Neural cell (in vitro differentiated cells): ENCODE results near the gene SPEF1. TPM values are rescaled to one million over a fixed set of nuclear protein-coding genes. Genes with fewer than 3 reads are reported as not detected.

Experiments
- H2AFZ ChIP-seq: fragments of 200-600, 300-800 bp; sonication (generic), shearing (Covaris generic); 2 replicates; pipeline ENCODE4 v1.6.0; 2014; ENCODE audit warnings: low read depth, mild to moderate bottlenecking, antibody characterized with exemption, low read length, moderate library complexity
- H3F3A ChIP-seq: fragments of 200-600 bp; shearing (Covaris generic); 2 replicates; pipeline ENCODE4 v1.6.1; 2016; ENCODE audit warnings: mild to moderate bottlenecking, moderate library complexity, mixed read lengths, antibody characterized with exemption, low read length; ENCODE audit not compliant: insufficient read depth, poor library complexity, severe bottlenecking
- H3K27ac ChIP-seq: fragments of 200-600, 300-800 bp; sonication (generic), shearing (Covaris generic); 2 replicates; pipeline ENCODE4 v1.5.1; 2014; ENCODE audit warnings: mild to moderate bottlenecking, low read length, moderate library complexity
- H3K27me3 ChIP-seq: fragments of 300-800, 200-600 bp; sonication (generic), shearing (Covaris generic); 2 replicates; pipeline ENCODE4 v1.6.0; 2014; ENCODE audit warnings: mild to moderate bottlenecking, low read depth, low read length, moderate library complexity; ENCODE audit not compliant: insufficient read depth
- H3K36me3 ChIP-seq: fragments of 300-800, 200-600 bp; sonication (generic), shearing (Covaris generic); 2 replicates; pipeline ENCODE4 v1.5.1; 2014; ENCODE audit warnings: mild to moderate bottlenecking, antibody characterized with exemption, low read length, moderate library complexity; ENCODE audit not compliant: insufficient read depth
- H3K4me2 ChIP-seq: fragments of 300-800, 200-600 bp; sonication (generic), shearing (Covaris generic); 2 replicates; pipeline ENCODE4 v1.6.0; 2014; ENCODE audit warnings: mild to moderate bottlenecking, low read length
- H3K4me3 ChIP-seq: fragments of 300-800, 200-600 bp; sonication (generic), shearing (Covaris generic); 2 replicates; pipeline ENCODE4 v1.5.1; 2014; ENCODE audit warnings: mild to moderate bottlenecking, low read length, moderate library complexity
- H3K79me2 ChIP-seq: fragments of 200-600 bp; shearing (Covaris generic); replicated peaks from 2 replicates; pipeline ENCODE4 v1.6.0; 2014; ENCODE audit warnings: mild to moderate bottlenecking, low read length, moderate library complexity; ENCODE audit not compliant: insufficient read depth
- H3K9ac ChIP-seq: fragments of 300-800, 200-600 bp; sonication (generic), shearing (Covaris generic); 2 replicates; pipeline ENCODE4 v1.6.1; 2016; ENCODE audit warnings: mild to moderate bottlenecking, low read length, mixed read lengths
- H3K9me2 ChIP-seq: fragments of 200-600 bp; shearing (Covaris generic); 2 replicates; pipeline ENCODE4 v1.6.1; 2016; ENCODE audit warnings: mild to moderate bottlenecking, low read length, mixed read lengths; ENCODE audit not compliant: insufficient read depth
- H3K9me3 ChIP-seq: fragments of 200-600, 300-800 bp; sonication (generic), shearing (Covaris generic); 2 replicates; pipeline ENCODE4 v1.6.1; 2016; ENCODE audit warnings: mild to moderate bottlenecking, mixed run types, low read length, moderate library complexity, mixed read lengths
- H4K20me1 ChIP-seq: fragments of 200-600 bp; shearing (Covaris generic); 2 replicates; pipeline ENCODE4 v1.6.1; 2016; ENCODE audit warnings: mild to moderate bottlenecking, mixed run types; ENCODE audit not compliant: insufficient read depth
- EP300 ChIP-seq: fragments of 450-650 bp; conservative IDR thresholded peaks from 2 replicates; pipeline ENCODE4 v1.6.1; 2014; ENCODE audit warnings: antibody characterized with exemption, mild to moderate bottlenecking, moderate library complexity; ENCODE audit not compliant: poor library complexity, severe bottlenecking
- EZH2 ChIP-seq: fragments of 200-600, 300-800 bp; shearing (Covaris generic), sonication (generic); IDR thresholded peaks from 2 replicates; pipeline ENCODE4 v1.6.1; 2014; ENCODE audit warnings: antibody characterized with exemption, low read length, borderline replicate concordance, mild to moderate bottlenecking; ENCODE audit not compliant: insufficient read depth, poor library complexity, severe bottlenecking
- MXI1 ChIP-seq: fragments of 450-650 bp; conservative IDR thresholded peaks from 2 replicates; pipeline ENCODE4 v1.6.1; 2014; ENCODE audit warnings: antibody characterized with exemption, mild to moderate bottlenecking; ENCODE audit not compliant: poor library complexity, severe bottlenecking
- POLR2AphosphoS5 ChIP-seq: IDR thresholded peaks from 2 replicates; pipeline ENCODE4 v1.6.1; 2012
- RAD21 ChIP-seq: fragments of 450-650 bp; conservative IDR thresholded peaks from 2 replicates; pipeline ENCODE4 v1.6.1; 2014; ENCODE audit warnings: antibody characterized with exemption, mild to moderate bottlenecking, moderate library complexity
- SMC3 ChIP-seq: fragments of 450-650 bp; conservative IDR thresholded peaks from 2 replicates; pipeline ENCODE4 v1.6.1; 2014; ENCODE audit warnings: antibody characterized with exemption, mild to moderate bottlenecking, moderate library complexity; ENCODE audit not compliant: poor library complexity
- TAF1 ChIP-seq: IDR thresholded peaks from 2 replicates; pipeline ENCODE4 v1.6.1; 2012; ENCODE audit warnings: low read depth
- polyA plus RNA-seq: library from polyadenylated mRNA; depleted of rRNA; stranded (reverse); fragments of >200 nt; gene quantifications from 2 replicates; pipeline ENCODE4 v1.2.3, GENCODE V29; 2014
- TF ChIP-seq, protein P1 (sequence below): IDR thresholded peaks from 2 replicates; pipeline ENCODE4 v1.6.1; 2012; ENCODE audit warnings: borderline replicate concordance
- TF ChIP-seq, protein P2 (sequence below): fragments of 450-650 bp; IDR thresholded peaks from 2 replicates; pipeline ENCODE4 v1.5.1; 2014; ENCODE audit warnings: antibody characterized with exemption, mild to moderate bottlenecking, moderate library complexity; ENCODE audit not compliant: poor library complexity, severe bottlenecking

Gene SPEF1
- polyA plus RNA-seq, 1 donor from 2014 or later, result 0.58 TPM

DNA sequence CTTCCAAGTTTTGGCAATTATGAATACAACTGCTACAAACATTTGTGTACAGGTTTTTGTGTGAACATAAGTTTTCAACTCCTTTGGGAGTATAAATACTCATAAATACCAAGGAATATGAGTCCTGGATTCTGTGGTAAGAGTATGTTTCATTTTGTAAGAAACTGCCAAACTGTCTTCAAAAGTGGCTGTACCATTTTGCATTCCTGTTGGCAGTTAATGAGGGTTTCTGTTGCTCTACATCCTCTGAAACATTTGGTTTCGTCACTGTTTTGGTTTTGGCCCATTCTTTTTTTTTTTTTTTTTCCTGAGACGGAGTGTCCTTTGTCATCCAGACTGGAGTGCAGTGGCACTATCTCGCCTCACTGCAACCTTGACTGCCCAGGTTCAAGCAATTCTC lies 47.5 kb upstream of the SPEF1 start:
- H3K36me3 ChIP-seq, result no peaks in the 10 kb centered on the region
- H3K9me3 ChIP-seq, result no peaks in the 10 kb centered on the region
- no peaks in the 10 kb centered on the region for H3K9me2 ChIP-seq
- H3K9ac ChIP-seq, result no peak overlapping the region
- H3K27ac ChIP-seq, result no peak overlapping the region
- H3F3A ChIP-seq, result no peaks in the 10 kb centered on the region
- no peak overlapping the region for H3K4me3 ChIP-seq
- H2AFZ ChIP-seq, result no peak overlapping the region
- H3K27me3 ChIP-seq, result no peaks in the 10 kb centered on the region
- no peak for TF ChIP-seq SMC3
- TF ChIP-seq, protein P1, sequence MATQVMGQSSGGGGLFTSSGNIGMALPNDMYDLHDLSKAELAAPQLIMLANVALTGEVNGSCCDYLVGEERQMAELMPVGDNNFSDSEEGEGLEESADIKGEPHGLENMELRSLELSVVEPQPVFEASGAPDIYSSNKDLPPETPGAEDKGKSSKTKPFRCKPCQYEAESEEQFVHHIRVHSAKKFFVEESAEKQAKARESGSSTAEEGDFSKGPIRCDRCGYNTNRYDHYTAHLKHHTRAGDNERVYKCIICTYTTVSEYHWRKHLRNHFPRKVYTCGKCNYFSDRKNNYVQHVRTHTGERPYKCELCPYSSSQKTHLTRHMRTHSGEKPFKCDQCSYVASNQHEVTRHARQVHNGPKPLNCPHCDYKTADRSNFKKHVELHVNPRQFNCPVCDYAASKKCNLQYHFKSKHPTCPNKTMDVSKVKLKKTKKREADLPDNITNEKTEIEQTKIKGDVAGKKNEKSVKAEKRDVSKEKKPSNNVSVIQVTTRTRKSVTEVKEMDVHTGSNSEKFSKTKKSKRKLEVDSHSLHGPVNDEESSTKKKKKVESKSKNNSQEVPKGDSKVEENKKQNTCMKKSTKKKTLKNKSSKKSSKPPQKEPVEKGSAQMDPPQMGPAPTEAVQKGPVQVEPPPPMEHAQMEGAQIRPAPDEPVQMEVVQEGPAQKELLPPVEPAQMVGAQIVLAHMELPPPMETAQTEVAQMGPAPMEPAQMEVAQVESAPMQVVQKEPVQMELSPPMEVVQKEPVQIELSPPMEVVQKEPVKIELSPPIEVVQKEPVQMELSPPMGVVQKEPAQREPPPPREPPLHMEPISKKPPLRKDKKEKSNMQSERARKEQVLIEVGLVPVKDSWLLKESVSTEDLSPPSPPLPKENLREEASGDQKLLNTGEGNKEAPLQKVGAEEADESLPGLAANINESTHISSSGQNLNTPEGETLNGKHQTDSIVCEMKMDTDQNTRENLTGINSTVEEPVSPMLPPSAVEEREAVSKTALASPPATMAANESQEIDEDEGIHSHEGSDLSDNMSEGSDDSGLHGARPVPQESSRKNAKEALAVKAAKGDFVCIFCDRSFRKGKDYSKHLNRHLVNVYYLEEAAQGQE, result no peak
- no peak for TF ChIP-seq POLR2AphosphoS5
- no peak for TF ChIP-seq MXI1
- TF ChIP-seq RAD21, result no peak
- no peak for TF ChIP-seq EZH2
- no peak for TF ChIP-seq EP300
- no peak for TF ChIP-seq TAF1
- TF ChIP-seq, protein P2, sequence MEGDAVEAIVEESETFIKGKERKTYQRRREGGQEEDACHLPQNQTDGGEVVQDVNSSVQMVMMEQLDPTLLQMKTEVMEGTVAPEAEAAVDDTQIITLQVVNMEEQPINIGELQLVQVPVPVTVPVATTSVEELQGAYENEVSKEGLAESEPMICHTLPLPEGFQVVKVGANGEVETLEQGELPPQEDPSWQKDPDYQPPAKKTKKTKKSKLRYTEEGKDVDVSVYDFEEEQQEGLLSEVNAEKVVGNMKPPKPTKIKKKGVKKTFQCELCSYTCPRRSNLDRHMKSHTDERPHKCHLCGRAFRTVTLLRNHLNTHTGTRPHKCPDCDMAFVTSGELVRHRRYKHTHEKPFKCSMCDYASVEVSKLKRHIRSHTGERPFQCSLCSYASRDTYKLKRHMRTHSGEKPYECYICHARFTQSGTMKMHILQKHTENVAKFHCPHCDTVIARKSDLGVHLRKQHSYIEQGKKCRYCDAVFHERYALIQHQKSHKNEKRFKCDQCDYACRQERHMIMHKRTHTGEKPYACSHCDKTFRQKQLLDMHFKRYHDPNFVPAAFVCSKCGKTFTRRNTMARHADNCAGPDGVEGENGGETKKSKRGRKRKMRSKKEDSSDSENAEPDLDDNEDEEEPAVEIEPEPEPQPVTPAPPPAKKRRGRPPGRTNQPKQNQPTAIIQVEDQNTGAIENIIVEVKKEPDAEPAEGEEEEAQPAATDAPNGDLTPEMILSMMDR, result no peak
- no peak overlapping the region for H3K4me2 ChIP-seq
- H3K79me2 ChIP-seq, result no peaks in the 10 kb centered on the region
- H4K20me1 ChIP-seq, result no peaks in the 10 kb centered on the region

DNA sequence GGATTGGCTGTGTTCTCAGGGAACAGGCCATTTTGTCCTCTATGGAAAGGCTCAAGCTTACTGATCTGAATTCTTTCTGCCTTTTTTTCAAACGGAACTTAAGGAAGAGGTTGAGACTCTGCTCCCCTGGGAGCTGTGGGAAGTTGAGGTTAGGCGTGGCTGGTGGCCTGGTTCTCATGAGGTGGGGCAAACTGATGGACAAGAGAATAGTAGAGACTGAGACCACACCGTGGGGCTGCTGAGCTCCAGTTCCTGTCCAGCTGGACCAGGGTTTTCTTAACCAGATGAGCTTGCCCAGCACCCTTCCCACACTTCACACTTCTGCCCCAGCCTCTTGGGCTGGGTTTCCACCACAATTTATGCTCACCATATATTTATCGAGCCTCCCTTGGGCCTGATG lies 45.2 kb upstream of the SPEF1 start:
- Histone ChIP-seq H2AFZ (no peak overlapping the region), H3K9ac (no peak overlapping the region), H4K20me1 (no peaks in the 10 kb centered on the region), H3K9me2 (no peaks in the 10 kb centered on the region), H3K36me3 (no peaks in the 10 kb centered on the region), H3K9me3 (no peaks in the 10 kb centered on the region), H3K4me2 (no peak overlapping the region), H3K79me2 (no peaks in the 10 kb centered on the region), H3K4me3 (no peak overlapping the region), H3K27ac (no peak overlapping the region), H3F3A (no peaks in the 10 kb centered on the region), H3K27me3 (no peaks in the 10 kb centered on the region)
- TF ChIP-seq, protein P1, result no peak
- TF ChIP-seq, protein P2, result no peak
- TF ChIP-seq MXI1, result no peak
- no peak for TF ChIP-seq RAD21
- TF ChIP-seq POLR2AphosphoS5, result no peak
- no peak for TF ChIP-seq EP300
- TF ChIP-seq EZH2, result no peak
